Measurements from ENCODE around the gene SPTLC1.

The SPTLC1 gene

DNA sequence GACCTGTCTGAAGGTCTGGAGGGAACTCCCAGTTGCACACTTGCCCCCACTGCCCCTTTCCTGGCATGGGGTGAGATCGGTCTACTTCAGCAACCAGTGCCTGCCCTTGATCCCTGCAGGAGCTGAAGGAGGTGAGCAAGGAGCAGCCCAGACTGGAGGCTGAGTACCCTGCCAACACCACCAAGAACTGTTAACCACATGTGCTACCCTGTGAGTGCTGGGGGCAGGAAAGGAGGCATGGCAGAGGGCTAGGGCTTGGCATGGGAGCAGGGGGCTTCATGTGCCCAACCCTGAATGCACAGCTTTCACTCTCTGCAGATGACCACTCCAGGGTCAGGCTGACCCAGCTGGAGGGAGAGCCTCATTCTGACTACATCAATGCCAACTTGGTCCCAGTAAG lies 17.3 kb upstream of the SPTLC1 start:
- TF ChIP-seq CTCF (IDR thresholded peaks at IDR 0.05), result no peak
- Histone ChIP-seq H3K27ac (no peak overlapping the region), H3K27me3 (ENCODE audit: control insufficient read depth, insufficient read depth, low read length) (no peaks in the 10 kb centered on the region), H3K4me3 (ENCODE audit: low read depth, low read length) (no peak overlapping the region), H3K79me2 (no peaks in the 10 kb centered on the region), H3K4me1 (no peaks in the 10 kb centered on the region), H2AFZ (no peak overlapping the region), H3K36me3 (ENCODE audit: control insufficient read depth, insufficient read depth, low read length) (no peaks in the 10 kb centered on the region), H3K9me3 (ENCODE audit: control insufficient read depth, low read length) (no peaks in the 10 kb centered on the region), H3K4me2 (ENCODE audit: low read length) (no peak overlapping the region), H3K9ac (no peak overlapping the region)

GRCh38 chr9:92122800-92123199 lies 7.6 kb upstream of the SPTLC1 start:
- Histone ChIP-seq H3K9ac (no peak overlapping the region), H3K27ac (no peak overlapping the region), H3K27me3 (ENCODE audit: control insufficient read depth, insufficient read depth, low read length) (no peaks in the 10 kb centered on the region), H3K4me2 (ENCODE audit: low read length) (no peak overlapping the region), H3K36me3 (ENCODE audit: control insufficient read depth, insufficient read depth, low read length) (no peaks in the 10 kb centered on the region), H3K9me3 (ENCODE audit: control insufficient read depth, low read length) (no peaks in the 10 kb centered on the region), H3K4me1 (no peaks in the 10 kb centered on the region), H3K4me3 (ENCODE audit: low read depth, low read length) (no peak overlapping the region), H2AFZ (no peak overlapping the region), H3K79me2 (no peaks in the 10 kb centered on the region)
- TF ChIP-seq CTCF (IDR thresholded peaks at IDR 0.05), result no peak

DNA sequence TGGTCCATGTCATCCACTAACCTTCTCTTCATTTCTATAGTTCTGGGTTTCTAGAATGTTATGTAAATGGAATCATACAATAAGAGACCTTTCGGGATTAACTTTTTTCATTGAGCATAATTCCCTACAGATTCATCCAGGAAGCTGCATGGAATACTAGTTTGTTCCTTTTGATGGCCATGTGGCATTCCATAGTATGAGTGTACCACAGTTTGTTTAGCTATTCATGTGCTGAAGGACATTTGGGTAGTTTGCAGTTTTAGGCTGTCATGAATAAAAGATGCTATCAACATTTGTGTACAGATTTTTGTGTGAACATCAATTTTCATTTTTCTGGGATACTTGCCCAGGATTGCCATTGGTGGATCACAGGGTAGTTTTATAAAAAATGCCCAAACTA lies 6.8 kb upstream of the SPTLC1 start:
- no peak overlapping the region for H3K27ac ChIP-seq
- H3K27me3 ChIP-seq (ENCODE audit: control insufficient read depth, insufficient read depth, low read length), result no peaks in the 10 kb centered on the region
- no peaks in the 10 kb centered on the region for H3K79me2 ChIP-seq
- no peaks in the 10 kb centered on the region for H3K9me3 ChIP-seq (ENCODE audit: control insufficient read depth, low read length)
- no peak overlapping the region for H3K4me3 ChIP-seq (ENCODE audit: low read depth, low read length)
- no peak overlapping the region for H3K9ac ChIP-seq
- no peak for TF ChIP-seq CTCF (IDR thresholded peaks at IDR 0.05)
- H3K4me2 ChIP-seq (ENCODE audit: low read length), result no peak overlapping the region
- H3K36me3 ChIP-seq (ENCODE audit: control insufficient read depth, insufficient read depth, low read length), result no peaks in the 10 kb centered on the region
- H2AFZ ChIP-seq, result no peak overlapping the region
- no peaks in the 10 kb centered on the region for H3K4me1 ChIP-seq

DNA sequence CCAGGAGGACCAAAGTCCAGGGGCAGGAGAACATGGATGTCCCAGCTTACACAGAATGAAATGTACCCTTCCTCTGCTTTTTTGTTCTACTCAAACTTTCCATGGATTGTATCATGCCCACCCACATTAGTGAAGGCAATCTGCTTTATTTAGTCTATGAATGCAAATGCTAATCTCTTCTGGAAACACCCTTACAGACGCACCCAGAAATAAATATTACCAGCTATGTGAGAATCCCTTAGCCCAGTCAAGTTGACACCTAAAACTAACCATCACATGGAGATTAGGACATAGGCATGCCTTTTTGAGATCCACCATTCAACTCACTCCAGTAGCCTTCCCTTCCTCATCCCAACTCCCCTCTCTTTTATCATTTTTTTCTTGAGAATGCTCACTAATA lies 6.1 kb upstream of the SPTLC1 start:
- no peak overlapping the region for H3K27ac ChIP-seq
- no peak overlapping the region for H3K4me3 ChIP-seq (ENCODE audit: low read depth, low read length)
- no peak for TF ChIP-seq CTCF (IDR thresholded peaks at IDR 0.05)
- no peak overlapping the region for H3K9ac ChIP-seq
- no peaks in the 10 kb centered on the region for H3K4me1 ChIP-seq
- no peaks in the 10 kb centered on the region for H3K79me2 ChIP-seq
- H3K9me3 ChIP-seq (ENCODE audit: control insufficient read depth, low read length), result no peaks in the 10 kb centered on the region
- no peak overlapping the region for H3K4me2 ChIP-seq (ENCODE audit: low read length)
- no peaks in the 10 kb centered on the region for H3K27me3 ChIP-seq (ENCODE audit: control insufficient read depth, insufficient read depth, low read length)
- no peak overlapping the region for H2AFZ ChIP-seq
- no peaks in the 10 kb centered on the region for H3K36me3 ChIP-seq (ENCODE audit: control insufficient read depth, insufficient read depth, low read length)

GRCh38 chr9:92120138-92120537 lies 4.9 kb upstream of the SPTLC1 start:
- no peak overlapping the region for H2AFZ ChIP-seq
- TF ChIP-seq CTCF (IDR thresholded peaks at IDR 0.05), result no peak
- no peaks in the 10 kb centered on the region for H3K36me3 ChIP-seq (ENCODE audit: control insufficient read depth, insufficient read depth, low read length)
- no peaks in the 10 kb centered on the region for H3K4me1 ChIP-seq
- H3K27ac ChIP-seq, result no peak overlapping the region
- no peak overlapping the region for H3K9ac ChIP-seq
- no peak overlapping the region for H3K4me2 ChIP-seq (ENCODE audit: low read length)
- no peaks in the 10 kb centered on the region for H3K27me3 ChIP-seq (ENCODE audit: control insufficient read depth, insufficient read depth, low read length)
- no peaks in the 10 kb centered on the region for H3K9me3 ChIP-seq (ENCODE audit: control insufficient read depth, low read length)
- H3K4me3 ChIP-seq (ENCODE audit: low read depth, low read length), result no peak overlapping the region
- no peaks in the 10 kb centered on the region for H3K79me2 ChIP-seq
